ENCODE measurements around the gene NDUFAF7.

The NDUFAF7 gene

GRCh38 chr2:37244755-37245154 lies 13.3 kb downstream of the NDUFAF7 start:
- Histone ChIP-seq H3K36me3 (ENCODE audit: insufficient read depth, low read length) (peaks cover 29% of the 10 kb centered on the region), H3K79me2 (ENCODE audit: control insufficient read depth, insufficient read depth, low read length, unreplicated experiment) (no peaks in the 10 kb centered on the region)

GRCh38 chr2:37246205-37246604 lies 14.7 kb downstream of the NDUFAF7 start:
- Histone ChIP-seq H3K27ac (ENCODE audit: low read depth, low read length) (no peak overlapping the region), H3K79me2 (ENCODE audit: control insufficient read depth, insufficient read depth, low read length, unreplicated experiment) (no peaks in the 10 kb centered on the region), H3K36me3 (ENCODE audit: insufficient read depth, low read length) (peaks cover 25% of the 10 kb centered on the region), H3K4me3 (ENCODE audit: low read depth, low read length) (no peak overlapping the region), H3K4me1 (ENCODE audit: control insufficient read depth, insufficient read depth, low read length, unreplicated experiment) (no peaks in the 10 kb centered on the region), H2AFZ (ENCODE audit: low read length, unreplicated experiment) (no peak overlapping the region), H3K27me3 (ENCODE audit: insufficient read depth, low read length) (no peaks in the 10 kb centered on the region)

More at GRCh38 chr2:37244755-37245154, 13.3 kb downstream of the NDUFAF7 start:
- H3K4me1 ChIP-seq (ENCODE audit: control insufficient read depth, insufficient read depth, low read length, unreplicated experiment): no peaks in the 10 kb centered on the region
- no peaks in the 10 kb centered on the region for H3K27me3 ChIP-seq (ENCODE audit: insufficient read depth, low read length)
- H2AFZ ChIP-seq (ENCODE audit: low read length, unreplicated experiment): no peak overlapping the region
- H3K4me3 ChIP-seq (ENCODE audit: low read depth, low read length): no peak overlapping the region
- no peak overlapping the region for H3K27ac ChIP-seq (ENCODE audit: low read depth, low read length)

GRCh38 chr2:37250869-37251740 lies 19.6 kb downstream of the NDUFAF7 start:
- H3K4me1 ChIP-seq (ENCODE audit: control insufficient read depth, insufficient read depth, low read length, unreplicated experiment): no peaks in the 10 kb centered on the region
- no peaks in the 10 kb centered on the region for H3K79me2 ChIP-seq (ENCODE audit: control insufficient read depth, insufficient read depth, low read length, unreplicated experiment)
- peaks cover 38% of the 10 kb centered on the region for H3K36me3 ChIP-seq (ENCODE audit: insufficient read depth, low read length)
- no peak overlapping the region for H2AFZ ChIP-seq (ENCODE audit: low read length, unreplicated experiment)
- H3K4me3 ChIP-seq (ENCODE audit: low read depth, low read length): no peak overlapping the region
- H3K27me3 ChIP-seq (ENCODE audit: insufficient read depth, low read length): no peaks in the 10 kb centered on the region
- no peak overlapping the region for H3K27ac ChIP-seq (ENCODE audit: low read depth, low read length)

GRCh38 chr2:37262522-37262921 lies 31.1 kb downstream of the NDUFAF7 start:
- H3K36me3 ChIP-seq (ENCODE audit: insufficient read depth, low read length): peaks cover 5% of the 10 kb centered on the region; the same call in 1 of the 2 replicates
- no peak overlapping the region for H2AFZ ChIP-seq (ENCODE audit: low read length, unreplicated experiment)
- H3K4me3 ChIP-seq (ENCODE audit: low read depth, low read length): no peak overlapping the region
- H3K27ac ChIP-seq (ENCODE audit: low read depth, low read length): no peak overlapping the region
- H3K79me2 ChIP-seq (ENCODE audit: control insufficient read depth, insufficient read depth, low read length, unreplicated experiment): no peaks in the 10 kb centered on the region
- H3K27me3 ChIP-seq (ENCODE audit: insufficient read depth, low read length): no peaks in the 10 kb centered on the region
- H3K4me1 ChIP-seq (ENCODE audit: control insufficient read depth, insufficient read depth, low read length, unreplicated experiment): no peaks in the 10 kb centered on the region

GRCh38 chr2:37263839-37264238 lies 32.4 kb downstream of the NDUFAF7 start:
- no peak overlapping the region for H3K4me3 ChIP-seq (ENCODE audit: low read depth, low read length)
- H2AFZ ChIP-seq (ENCODE audit: low read length, unreplicated experiment): no peak overlapping the region
- no peaks in the 10 kb centered on the region for H3K4me1 ChIP-seq (ENCODE audit: control insufficient read depth, insufficient read depth, low read length, unreplicated experiment)
- no peaks in the 10 kb centered on the region for H3K79me2 ChIP-seq (ENCODE audit: control insufficient read depth, insufficient read depth, low read length, unreplicated experiment)
- peaks cover 13% of the 10 kb centered on the region for H3K36me3 ChIP-seq (ENCODE audit: insufficient read depth, low read length)
- H3K27me3 ChIP-seq (ENCODE audit: insufficient read depth, low read length): no peaks in the 10 kb centered on the region
- no peak overlapping the region for H3K27ac ChIP-seq (ENCODE audit: low read depth, low read length)

- no peak overlapping the region for H3K4me3 ChIP-seq (ENCODE audit: low read depth, low read length)
- no peaks in the 10 kb centered on the region for H3K27me3 ChIP-seq (ENCODE audit: insufficient read depth, low read length)
- H3K4me1 ChIP-seq (ENCODE audit: control insufficient read depth, insufficient read depth, low read length, unreplicated experiment): no peaks in the 10 kb centered on the region
- H3K36me3 ChIP-seq (ENCODE audit: insufficient read depth, low read length): peaks cover 11% of the 10 kb centered on the region
- no peaks in the 10 kb centered on the region for H3K79me2 ChIP-seq (ENCODE audit: control insufficient read depth, insufficient read depth, low read length, unreplicated experiment)
- no peak overlapping the region for H2AFZ ChIP-seq (ENCODE audit: low read length, unreplicated experiment)
- H3K27ac ChIP-seq (ENCODE audit: low read depth, low read length): no peak overlapping the region
Observed at GRCh38 chr2:37267685-37268084, 36.2 kb downstream of the NDUFAF7 start.

GRCh38 chr2:37268111-37268510 lies 36.7 kb downstream of the NDUFAF7 start:
- Histone ChIP-seq H3K79me2 (ENCODE audit: control insufficient read depth, insufficient read depth, low read length, unreplicated experiment) (no peaks in the 10 kb centered on the region), H3K4me1 (ENCODE audit: control insufficient read depth, insufficient read depth, low read length, unreplicated experiment) (no peaks in the 10 kb centered on the region), H3K27me3 (ENCODE audit: insufficient read depth, low read length) (no peaks in the 10 kb centered on the region), H2AFZ (ENCODE audit: low read length, unreplicated experiment) (no peak overlapping the region), H3K36me3 (ENCODE audit: insufficient read depth, low read length) (peaks cover 14% of the 10 kb centered on the region), H3K4me3 (ENCODE audit: low read depth, low read length) (no peak overlapping the region), H3K27ac (ENCODE audit: low read depth, low read length) (no peak overlapping the region)

- H3K4me3 ChIP-seq (ENCODE audit: low read depth, low read length): no peak overlapping the region
- no peak overlapping the region for H3K27ac ChIP-seq (ENCODE audit: low read depth, low read length)
- H3K4me1 ChIP-seq (ENCODE audit: control insufficient read depth, insufficient read depth, low read length, unreplicated experiment): peaks cover 5% of the 10 kb centered on the region
- no peaks in the 10 kb centered on the region for H3K27me3 ChIP-seq (ENCODE audit: insufficient read depth, low read length)
- H2AFZ ChIP-seq (ENCODE audit: low read length, unreplicated experiment): no peak overlapping the region
- H3K79me2 ChIP-seq (ENCODE audit: control insufficient read depth, insufficient read depth, low read length, unreplicated experiment): no peaks in the 10 kb centered on the region
- H3K36me3 ChIP-seq (ENCODE audit: insufficient read depth, low read length): peaks cover 27% of the 10 kb centered on the region
Observed at GRCh38 chr2:37271376-37272067, 40.1 kb downstream of the NDUFAF7 start.

GRCh38 chr2:37274359-37274965 lies 43.0 kb downstream of the NDUFAF7 start:
- Histone ChIP-seq H3K4me3 (ENCODE audit: low read depth, low read length) (no peak overlapping the region), H3K36me3 (ENCODE audit: insufficient read depth, low read length) (peaks cover 26% of the 10 kb centered on the region; the same call in 1 of the 2 replicates), H2AFZ (ENCODE audit: low read length, unreplicated experiment) (no peak overlapping the region)

GRCh38 chr2:37276291-37276690 lies 44.8 kb downstream of the NDUFAF7 start:
- no peak overlapping the region for H3K27ac ChIP-seq (ENCODE audit: low read depth, low read length)
- no peak overlapping the region for H3K4me3 ChIP-seq (ENCODE audit: low read depth, low read length)
- peaks cover 34% of the 10 kb centered on the region for H3K36me3 ChIP-seq (ENCODE audit: insufficient read depth, low read length)
- H3K4me1 ChIP-seq (ENCODE audit: control insufficient read depth, insufficient read depth, low read length, unreplicated experiment): peaks cover 5% of the 10 kb centered on the region
- no peaks in the 10 kb centered on the region for H3K79me2 ChIP-seq (ENCODE audit: control insufficient read depth, insufficient read depth, low read length, unreplicated experiment)
- no peak overlapping the region for H2AFZ ChIP-seq (ENCODE audit: low read length, unreplicated experiment)
- no peaks in the 10 kb centered on the region for H3K27me3 ChIP-seq (ENCODE audit: insufficient read depth, low read length)

More at GRCh38 chr2:37274359-37274965, 43.0 kb downstream of the NDUFAF7 start:
- Histone ChIP-seq H3K79me2 (ENCODE audit: control insufficient read depth, insufficient read depth, low read length, unreplicated experiment) (no peaks in the 10 kb centered on the region), H3K27me3 (ENCODE audit: insufficient read depth, low read length) (no peaks in the 10 kb centered on the region), H3K27ac (ENCODE audit: low read depth, low read length) (no peak overlapping the region), H3K4me1 (ENCODE audit: control insufficient read depth, insufficient read depth, low read length, unreplicated experiment) (peaks cover 5% of the 10 kb centered on the region)

All from ACC112 (cell line).